Transverse colon (tissue), 4 donors: Measurements from ENCODE around the gene EPS8.

ENCODE experiments used
- EP300 ChIP-seq: sonication (generic); formaldehyde crosslinking; IDR thresholded peaks from one replicate; pipeline ENCODE4 v1.6.1; 2017; ENCODE audit warnings: antibody characterized with exemption, low read depth
- POLR2A ChIP-seq: fragments of 450-650 bp; IDR thresholded peaks from one replicate; pipeline ENCODE4 v1.6.1; 2016; ENCODE audit warnings: antibody characterized with exemption, mild to moderate bottlenecking, moderate library complexity
- POLR2AphosphoS5 ChIP-seq, 3 donors: sonication (generic); formaldehyde crosslinking; IDR thresholded peaks; one replicate each; pipeline ENCODE4 v1.6.1; 2016; ENCODE audit warnings: antibody characterized with exemption in 3 of 3
- TF ChIP-seq, protein P1 (sequence below), 5 experiments: fragments of 200-600 bp in 3 of 5; fragments of 450-650 bp in 2 of 5; sonication (generic) in 3 of 5; IDR thresholded peaks; 1 replicate in 2 of 5; 2 replicates in 3 of 5; pipeline ENCODE4 v1.5.1; 2016 to 2017; ENCODE audit warnings: antibody characterized with exemption in 5 of 5, inconsistent platforms in 3 of 5, mild to moderate bottlenecking in 2 of 5, moderate library complexity in 1 of 5

DNA sequence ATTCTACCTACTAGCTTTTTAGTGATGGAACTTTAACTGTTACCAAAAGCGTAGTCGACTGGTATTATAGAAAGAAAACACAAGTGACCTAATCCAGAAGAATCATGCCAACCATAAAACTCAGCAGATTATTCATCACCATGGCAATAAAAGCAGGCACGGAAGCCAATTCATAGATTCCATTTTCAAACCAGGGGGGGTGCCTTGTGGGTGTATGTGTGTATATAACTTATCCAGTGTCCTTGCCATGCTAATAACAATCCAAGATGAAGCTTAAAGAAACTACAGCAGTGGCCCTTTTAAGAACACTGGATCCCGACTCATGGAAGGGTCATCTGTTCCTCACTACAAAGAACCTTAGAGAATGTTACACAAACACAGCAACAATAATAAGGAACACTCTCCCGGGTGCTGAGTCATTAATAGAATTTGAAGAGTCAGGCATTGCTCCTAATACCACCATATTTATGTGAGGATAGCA is 61.0 kb downstream of the EPS8 start:
- TF ChIP-seq POLR2AphosphoS5 (IDR thresholded peaks at IDR 0.05) (no peak), POLR2A (no peak), EP300 (no peak)
- TF ChIP-seq, protein P1, sequence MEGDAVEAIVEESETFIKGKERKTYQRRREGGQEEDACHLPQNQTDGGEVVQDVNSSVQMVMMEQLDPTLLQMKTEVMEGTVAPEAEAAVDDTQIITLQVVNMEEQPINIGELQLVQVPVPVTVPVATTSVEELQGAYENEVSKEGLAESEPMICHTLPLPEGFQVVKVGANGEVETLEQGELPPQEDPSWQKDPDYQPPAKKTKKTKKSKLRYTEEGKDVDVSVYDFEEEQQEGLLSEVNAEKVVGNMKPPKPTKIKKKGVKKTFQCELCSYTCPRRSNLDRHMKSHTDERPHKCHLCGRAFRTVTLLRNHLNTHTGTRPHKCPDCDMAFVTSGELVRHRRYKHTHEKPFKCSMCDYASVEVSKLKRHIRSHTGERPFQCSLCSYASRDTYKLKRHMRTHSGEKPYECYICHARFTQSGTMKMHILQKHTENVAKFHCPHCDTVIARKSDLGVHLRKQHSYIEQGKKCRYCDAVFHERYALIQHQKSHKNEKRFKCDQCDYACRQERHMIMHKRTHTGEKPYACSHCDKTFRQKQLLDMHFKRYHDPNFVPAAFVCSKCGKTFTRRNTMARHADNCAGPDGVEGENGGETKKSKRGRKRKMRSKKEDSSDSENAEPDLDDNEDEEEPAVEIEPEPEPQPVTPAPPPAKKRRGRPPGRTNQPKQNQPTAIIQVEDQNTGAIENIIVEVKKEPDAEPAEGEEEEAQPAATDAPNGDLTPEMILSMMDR (IDR thresholded peaks at IDR 0.05): no peak
